LNCaP clone FGC (cell line): ENCODE results near the gene TBC1D14.

Experiments used
- DNase-seq: peaks from one replicate; pipeline ENCODE4 v3.0.0-alpha.2; 2011; ENCODE audit warnings: low read depth
- H3K4me3 ChIP-seq: 2 replicates; pipeline ENCODE4 v1.5.1; 2011; ENCODE audit warnings: mild to moderate bottlenecking, low read depth, low read length, control low read depth
- CTCF ChIP-seq: IDR thresholded peaks from 2 replicates; pipeline ENCODE4 v1.5.1; 2012; ENCODE audit warnings: mild to moderate bottlenecking; ENCODE audit not compliant: control insufficient read depth, insufficient read depth; ENCODE audit errors: extremely low read depth

Gene TBC1D14

GRCh38 chr4:6885953-6886557, 23.6 kb upstream of the TBC1D14 start:
- TF ChIP-seq CTCF = peak; percentile 81
- peak; percentile 22 for DNase-seq
- H3K4me3 ChIP-seq = no peak overlapping the region

- no peak overlapping the region for H3K4me3 ChIP-seq
- DNase-seq = no peak
- TF ChIP-seq CTCF = no peak
These were observed 22.7 kb upstream of the TBC1D14 start for GRCh38 chr4:6886886-6887285.

- DNase-seq = no peak
- H3K4me3 ChIP-seq = no peak overlapping the region
- TF ChIP-seq CTCF = no peak
These were observed 21.8 kb upstream of the TBC1D14 start for GRCh38 chr4:6887591-6888371.

- no peak overlapping the region for H3K4me3 ChIP-seq
- no peak for TF ChIP-seq CTCF
- DNase-seq = no peak
These were observed 21.0 kb upstream of the TBC1D14 start for GRCh38 chr4:6888506-6889071.

- no peak overlapping the region for H3K4me3 ChIP-seq
- no peak for DNase-seq
- no peak for TF ChIP-seq CTCF
These were observed 20.4 kb upstream of the TBC1D14 start for GRCh38 chr4:6889101-6889735.

- DNase-seq = no peak
These were observed 19.8 kb upstream of the TBC1D14 start for GRCh38 chr4:6889736-6890324.

More at GRCh38 chr4:6889736-6890324, 19.8 kb upstream of the TBC1D14 start:
- no peak overlapping the region for H3K4me3 ChIP-seq
- no peak for TF ChIP-seq CTCF
